ENCODE measurements around the gene RFTN2. TPM values are rescaled to one million over a fixed set of nuclear protein-coding genes. Genes with fewer than 3 reads are reported as not detected.
A peak's percentile ranks its signal among the peaks of the same experiment; 100 is the strongest.

RFTN2 gene
- total and polyA plus RNA-seq, 2 of the 13 experiments (the other 11 are each of a cell fraction or from before 2014, with no cell fraction given): not detected

GRCh38 chr2:197613509-197613987, 61.8 kb downstream of the RFTN2 start (continued):
- TF ChIP-seq, protein P1, sequence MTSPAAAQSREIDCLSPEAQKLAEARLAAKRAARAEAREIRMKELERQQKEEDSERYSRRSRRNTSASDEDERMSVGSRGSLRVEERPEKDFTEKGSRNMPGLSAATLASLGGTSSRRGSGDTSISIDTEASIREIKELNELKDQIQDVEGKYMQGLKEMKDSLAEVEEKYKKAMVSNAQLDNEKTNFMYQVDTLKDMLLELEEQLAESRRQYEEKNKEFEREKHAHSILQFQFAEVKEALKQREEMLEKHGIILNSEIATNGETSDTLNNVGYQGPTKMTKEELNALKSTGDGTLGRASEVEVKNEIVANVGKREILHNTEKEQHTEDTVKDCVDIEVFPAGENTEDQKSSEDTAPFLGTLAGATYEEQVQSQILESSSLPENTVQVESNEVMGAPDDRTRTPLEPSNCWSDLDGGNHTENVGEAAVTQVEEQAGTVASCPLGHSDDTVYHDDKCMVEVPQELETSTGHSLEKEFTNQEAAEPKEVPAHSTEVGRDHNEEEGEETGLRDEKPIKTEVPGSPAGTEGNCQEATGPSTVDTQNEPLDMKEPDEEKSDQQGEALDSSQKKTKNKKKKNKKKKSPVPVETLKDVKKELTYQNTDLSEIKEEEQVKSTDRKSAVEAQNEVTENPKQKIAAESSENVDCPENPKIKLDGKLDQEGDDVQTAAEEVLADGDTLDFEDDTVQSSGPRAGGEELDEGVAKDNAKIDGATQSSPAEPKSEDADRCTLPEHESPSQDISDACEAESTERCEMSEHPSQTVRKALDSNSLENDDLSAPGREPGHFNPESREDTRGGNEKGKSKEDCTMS (CRISPR knock-in tag; conservative IDR thresholded peaks at IDR 0.05): no peak; the same call in 1 of the 2 replicates
- peak; percentile 95; the same call in 1 of the 2 replicates for TF ChIP-seq ZNF556 (CRISPR knock-in tag; IDR thresholded peaks at IDR 0.05; ENCODE audit: borderline replicate concordance)
- TF ChIP-seq ZFP62 (CRISPR knock-in tag; IDR thresholded peaks at IDR 0.05): no peak
- peak; percentile 98 for TF ChIP-seq KDM1A (CRISPR knock-in tag; IDR thresholded peaks at IDR 0.05)
- TF ChIP-seq ZNF33A (CRISPR knock-in tag; IDR thresholded peaks at IDR 0.05; ENCODE audit: borderline replicate concordance): no peak; the same call in 1 of the 2 replicates
- no peak for TF ChIP-seq ZNF777 (CRISPR knock-in tag; IDR thresholded peaks at IDR 0.05)
- TF ChIP-seq ZNF335 (CRISPR knock-in tag; IDR thresholded peaks at IDR 0.05): peak; percentile 92
- no peak for TF ChIP-seq ZNF850 (CRISPR knock-in tag; conservative IDR thresholded peaks at IDR 0.05)
- TF ChIP-seq STAG1 (CRISPR knock-in tag; IDR thresholded peaks at IDR 0.05): no peak
- TF ChIP-seq, protein P2, sequence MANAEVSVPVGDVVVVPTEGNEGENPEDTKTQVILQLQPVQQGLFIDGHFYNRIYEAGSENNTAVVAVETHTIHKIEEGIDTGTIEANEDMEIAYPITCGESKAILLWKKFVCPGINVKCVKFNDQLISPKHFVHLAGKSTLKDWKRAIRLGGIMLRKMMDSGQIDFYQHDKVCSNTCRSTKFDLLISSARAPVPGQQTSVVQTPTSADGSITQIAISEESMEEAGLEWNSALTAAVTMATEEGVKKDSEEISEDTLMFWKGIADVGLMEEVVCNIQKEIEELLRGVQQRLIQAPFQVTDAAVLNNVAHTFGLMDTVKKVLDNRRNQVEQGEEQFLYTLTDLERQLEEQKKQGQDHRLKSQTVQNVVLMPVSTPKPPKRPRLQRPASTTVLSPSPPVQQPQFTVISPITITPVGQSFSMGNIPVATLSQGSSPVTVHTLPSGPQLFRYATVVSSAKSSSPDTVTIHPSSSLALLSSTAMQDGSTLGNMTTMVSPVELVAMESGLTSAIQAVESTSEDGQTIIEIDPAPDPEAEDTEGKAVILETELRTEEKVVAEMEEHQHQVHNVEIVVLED (CRISPR knock-in tag; IDR thresholded peaks at IDR 0.05; ENCODE audit: borderline replicate concordance): peak; percentile 66; the same call in 1 of the 2 replicates
- TF ChIP-seq EHMT2 (IDR thresholded peaks at IDR 0.05; ENCODE audit: borderline replicate concordance, low read depth, low read length): peak; percentile 93; the same call in 1 of the 2 replicates
- TF ChIP-seq, protein P3, sequence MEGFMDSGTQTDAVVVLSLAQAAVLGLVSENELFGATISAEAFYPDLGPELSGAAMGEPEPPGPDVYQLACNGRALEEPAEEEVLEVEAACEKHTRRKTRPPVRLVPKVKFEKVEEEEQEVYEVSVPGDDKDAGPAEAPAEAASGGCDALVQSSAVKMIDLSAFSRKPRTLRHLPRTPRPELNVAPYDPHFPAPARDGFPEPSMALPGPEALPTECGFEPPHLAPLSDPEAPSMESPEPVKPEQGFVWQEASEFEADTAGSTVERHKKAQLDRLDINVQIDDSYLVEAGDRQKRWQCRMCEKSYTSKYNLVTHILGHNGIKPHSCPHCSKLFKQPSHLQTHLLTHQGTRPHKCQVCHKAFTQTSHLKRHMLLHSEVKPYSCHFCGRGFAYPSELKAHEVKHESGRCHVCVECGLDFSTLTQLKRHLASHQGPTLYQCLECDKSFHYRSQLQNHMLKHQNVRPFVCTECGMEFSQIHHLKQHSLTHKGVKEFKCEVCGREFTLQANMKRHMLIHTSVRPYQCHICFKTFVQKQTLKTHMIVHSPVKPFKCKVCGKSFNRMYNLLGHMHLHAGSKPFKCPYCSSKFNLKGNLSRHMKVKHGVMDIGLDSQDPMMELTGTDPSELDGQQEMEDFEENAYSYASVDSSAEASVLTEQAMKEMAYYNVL (CRISPR knock-in tag; IDR thresholded peaks at IDR 0.05; ENCODE audit: borderline replicate concordance): peak; percentile 93
- peak; percentile 67 for TF ChIP-seq PATZ1 (CRISPR knock-in tag; IDR thresholded peaks at IDR 0.05)
- TF ChIP-seq, protein P4, sequence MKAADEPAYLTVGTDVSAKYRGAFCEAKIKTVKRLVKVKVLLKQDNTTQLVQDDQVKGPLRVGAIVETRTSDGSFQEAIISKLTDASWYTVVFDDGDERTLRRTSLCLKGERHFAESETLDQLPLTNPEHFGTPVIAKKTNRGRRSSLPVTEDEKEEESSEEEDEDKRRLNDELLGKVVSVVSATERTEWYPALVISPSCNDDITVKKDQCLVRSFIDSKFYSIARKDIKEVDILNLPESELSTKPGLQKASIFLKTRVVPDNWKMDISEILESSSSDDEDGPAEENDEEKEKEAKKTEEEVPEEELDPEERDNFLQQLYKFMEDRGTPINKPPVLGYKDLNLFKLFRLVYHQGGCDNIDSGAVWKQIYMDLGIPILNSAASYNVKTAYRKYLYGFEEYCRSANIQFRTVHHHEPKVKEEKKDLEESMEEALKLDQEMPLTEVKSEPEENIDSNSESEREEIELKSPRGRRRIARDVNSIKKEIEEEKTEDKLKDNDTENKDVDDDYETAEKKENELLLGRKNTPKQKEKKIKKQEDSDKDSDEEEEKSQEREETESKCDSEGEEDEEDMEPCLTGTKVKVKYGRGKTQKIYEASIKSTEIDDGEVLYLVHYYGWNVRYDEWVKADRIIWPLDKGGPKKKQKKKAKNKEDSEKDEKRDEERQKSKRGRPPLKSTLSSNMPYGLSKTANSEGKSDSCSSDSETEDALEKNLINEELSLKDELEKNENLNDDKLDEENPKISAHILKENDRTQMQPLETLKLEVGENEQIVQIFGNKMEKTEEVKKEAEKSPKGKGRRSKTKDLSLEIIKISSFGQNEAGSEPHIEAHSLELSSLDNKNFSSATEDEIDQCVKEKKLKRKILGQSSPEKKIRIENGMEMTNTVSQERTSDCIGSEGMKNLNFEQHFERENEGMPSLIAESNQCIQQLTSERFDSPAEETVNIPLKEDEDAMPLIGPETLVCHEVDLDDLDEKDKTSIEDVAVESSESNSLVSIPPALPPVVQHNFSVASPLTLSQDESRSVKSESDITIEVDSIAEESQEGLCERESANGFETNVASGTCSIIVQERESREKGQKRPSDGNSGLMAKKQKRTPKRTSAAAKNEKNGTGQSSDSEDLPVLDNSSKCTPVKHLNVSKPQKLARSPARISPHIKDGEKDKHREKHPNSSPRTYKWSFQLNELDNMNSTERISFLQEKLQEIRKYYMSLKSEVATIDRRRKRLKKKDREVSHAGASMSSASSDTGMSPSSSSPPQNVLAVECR (CRISPR knock-in tag; IDR thresholded peaks at IDR 0.05; ENCODE audit: borderline replicate concordance): peak; percentile 62; the same call in 1 of the 2 replicates
- TF ChIP-seq CBFB (CRISPR knock-in tag; IDR thresholded peaks at IDR 0.05): peak; percentile 91

Data from HepG2 (cell line).